Measurements from ENCODE around the gene GRID1. TPM values are rescaled to one million over a fixed set of nuclear protein-coding genes. Genes with fewer than 3 reads are reported as not detected.

The GRID1 gene
- polyA plus RNA-seq, 1 experiment, result 0.49 TPM

GRCh38 chr10:86265236-86265894 is 101.2 kb downstream of the GRID1 start:
- Histone ChIP-seq H3K36me3 (ENCODE audit: control insufficient read depth, insufficient read depth, low read length) (no peaks in the 10 kb centered on the region), H3K27me3 (ENCODE audit: control insufficient read depth, insufficient read depth, low read length) (no peaks in the 10 kb centered on the region), H3K4me3 (ENCODE audit: low read depth, low read length) (no peak overlapping the region)
- ChIA-PET CTCF (no interaction called here), POLR2A (no interaction called here)
- DNase-seq (ENCODE audit: low read depth), result no peak
- no peak for TF ChIP-seq CTCF (IDR thresholded peaks at IDR 0.05; ENCODE audit: insufficient read depth, low read depth, low read length)

- ChIA-PET POLR2A (no interaction called here), CTCF (no interaction called here)
- no peak for TF ChIP-seq CTCF (IDR thresholded peaks at IDR 0.05; ENCODE audit: insufficient read depth, low read depth, low read length)
- Histone ChIP-seq H3K4me3 (ENCODE audit: low read depth, low read length) (no peak overlapping the region), H3K27me3 (ENCODE audit: control insufficient read depth, insufficient read depth, low read length) (no peaks in the 10 kb centered on the region), H3K36me3 (ENCODE audit: control insufficient read depth, insufficient read depth, low read length) (no peaks in the 10 kb centered on the region)
- no peak for DNase-seq (ENCODE audit: low read depth)
Observed at GRCh38 chr10:86264481-86265231, 101.9 kb downstream of the GRID1 start.

- no peak for DNase-seq (ENCODE audit: low read depth)
- Histone ChIP-seq H3K4me3 (ENCODE audit: low read depth, low read length) (no peak overlapping the region), H3K27me3 (ENCODE audit: control insufficient read depth, insufficient read depth, low read length) (no peaks in the 10 kb centered on the region), H3K36me3 (ENCODE audit: control insufficient read depth, insufficient read depth, low read length) (no peaks in the 10 kb centered on the region)
- TF ChIP-seq CTCF (IDR thresholded peaks at IDR 0.05; ENCODE audit: insufficient read depth, low read depth, low read length), result no peak
- CTCF ChIA-PET, result interaction anchor here (0.6 kb wide), 1 partner anchor 59 kb away, joined by 4 read pairs; no protein-coding TSS in a partner anchor
- POLR2A ChIA-PET, result no interaction called here
Observed at GRCh38 chr10:86263907-86264306, 102.7 kb downstream of the GRID1 start.

- CTCF ChIA-PET, result interaction anchor here (0.6 kb wide), 2 partner anchors 50 to 60 kb away, joined by 3 to 4 read pairs; no protein-coding TSS in a partner anchor
- POLR2A ChIA-PET, result no interaction called here
- no peaks in the 10 kb centered on the region for H3K27me3 ChIP-seq (ENCODE audit: control insufficient read depth, insufficient read depth, low read length)
Observed at GRCh38 chr10:86263209-86263608, 103.4 kb downstream of the GRID1 start.

More at GRCh38 chr10:86263209-86263608, 103.4 kb downstream of the GRID1 start:
- Histone ChIP-seq H3K4me3 (ENCODE audit: low read depth, low read length) (no peak overlapping the region), H3K36me3 (ENCODE audit: control insufficient read depth, insufficient read depth, low read length) (no peaks in the 10 kb centered on the region)
- no peak for DNase-seq (ENCODE audit: low read depth)
- TF ChIP-seq CTCF (IDR thresholded peaks at IDR 0.05; ENCODE audit: insufficient read depth, low read depth, low read length), result no peak
